CD4-positive, alpha-beta memory T cell (primary cell): ENCODE measurements around the gene PCSK1N. TPM values are rescaled to one million over a fixed set of nuclear protein-coding genes. Genes with fewer than 3 reads are reported as not detected.
"Not testable (repeated sequence)": the region's sequence is repeated elsewhere in the genome, so short reads cannot be mapped to it uniquely, and the experiment has no call there.

ENCODE experiments used
- CTCF ChIA-PET: fragments of 350-600 bp; sonication (Branson Sonifier 250); formaldehyde crosslinking; loops from one replicate; lab custom pipeline; 2021; ENCODE audit warnings: inconsistent platforms; ENCODE audit not compliant: partially characterized antibody; lab: Charles Lee
- POLR2A ChIA-PET: fragments of 350-600 bp; sonication (Branson Sonifier 250); formaldehyde crosslinking; loops from one replicate; lab custom pipeline; 2021; ENCODE audit not compliant: partially characterized antibody; lab: Charles Lee
- DNase-seq, 5 donors: peaks; one replicate each; pipeline versions ENCODE4 v3.0.0 to v3.0.0-alpha.2; 2020 to 2022; ENCODE audit warnings: mixed read lengths in 1 of 5
- H3K27ac ChIP-seq: one replicate; pipeline ENCODE4 v1.7.0; 2013; ENCODE audit warnings: low read depth, low read length
- H3K27me3 ChIP-seq: 2 replicates; pipeline ENCODE4 v1.7.0; 2013; ENCODE audit warnings: mild to moderate bottlenecking, low read length, moderate library complexity; ENCODE audit not compliant: insufficient read depth
- H3K36me3 ChIP-seq: 2 replicates; pipeline ENCODE4 v1.7.0; 2013; ENCODE audit warnings: mild to moderate bottlenecking, low read length, moderate library complexity; ENCODE audit not compliant: insufficient read depth
- H3K4me1 ChIP-seq: 2 replicates; pipeline ENCODE4 v1.7.0; 2013; ENCODE audit warnings: mild to moderate bottlenecking, low read length, moderate library complexity; ENCODE audit not compliant: insufficient read depth
- H3K4me3 ChIP-seq, 2 donors: one replicate each; pipeline ENCODE4 v1.7.0; 2013; ENCODE audit warnings: low read length in 2 of 2, mild to moderate bottlenecking in 1 of 2
- H3K9me3 ChIP-seq, 2 donors: one replicate each; pipeline ENCODE4 v1.7.0; 2013; ENCODE audit warnings: low read length in 2 of 2, control low read depth in 1 of 2; ENCODE audit not compliant: control insufficient read depth in 1 of 2
- H3K27ac Mint-ChIP-seq, 7 donors: one replicate each; pipeline ENCODE4 v1.8.0; 2020 to 2021; ENCODE audit warnings: mixed read lengths in 7 of 7, mild to moderate bottlenecking in 6 of 7, inconsistent platforms in 3 of 7, moderate library complexity in 3 of 7
- H3K27me3 Mint-ChIP-seq, 2 donors: one replicate each; pipeline ENCODE4 v1.8.0; 2020 to 2021; ENCODE audit warnings: mixed read lengths in 2 of 2
- H3K36me3 Mint-ChIP-seq, 2 donors: one replicate each; pipeline ENCODE4 v1.8.0; 2020 to 2021; ENCODE audit warnings: mixed read lengths in 2 of 2, inconsistent platforms in 1 of 2, mild to moderate bottlenecking in 1 of 2
- H3K4me1 Mint-ChIP-seq, 4 donors: one replicate each; pipeline ENCODE4 v1.8.0; 2020 to 2021; ENCODE audit warnings: mixed read lengths in 4 of 4, mild to moderate bottlenecking in 1 of 4
- H3K4me3 Mint-ChIP-seq, 8 donors: one replicate each; pipeline ENCODE4 v1.8.0; 2020 to 2021; ENCODE audit warnings: mixed read lengths in 8 of 8, mild to moderate bottlenecking in 7 of 8, moderate library complexity in 6 of 8, inconsistent platforms in 3 of 8
- H3K9me3 Mint-ChIP-seq, 8 donors: one replicate each; pipeline ENCODE4 v1.8.0; 2020 to 2021; ENCODE audit warnings: mixed read lengths in 8 of 8, mild to moderate bottlenecking in 5 of 8, inconsistent platforms in 3 of 8, moderate library complexity in 1 of 8
- intact Hi-C: fragments of 100-400 bp; cut with micrococcal nuclease; formaldehyde crosslinking; loops from one replicate; pipeline ENCODE4 v1.15.1; 2023
- polyA plus RNA-seq, 2 donors: library from polyadenylated mRNA; unstranded; fragments of 300-500 nt; fragmentation: Illumina TruSeq; gene quantifications; one replicate each; pipeline ENCODE4 v1.2.3, GENCODE V29; 2021
- total RNA-seq, 2 experiments: library from RNA; stranded (reverse); gene quantifications; one replicate each; pipeline ENCODE4 v1.2.3, GENCODE V29; 2021

Gene PCSK1N
- total and polyA plus RNA-seq, 4 experiments from 2014 or later = 4.6 to 15.3 (median 7.5) TPM

DNA sequence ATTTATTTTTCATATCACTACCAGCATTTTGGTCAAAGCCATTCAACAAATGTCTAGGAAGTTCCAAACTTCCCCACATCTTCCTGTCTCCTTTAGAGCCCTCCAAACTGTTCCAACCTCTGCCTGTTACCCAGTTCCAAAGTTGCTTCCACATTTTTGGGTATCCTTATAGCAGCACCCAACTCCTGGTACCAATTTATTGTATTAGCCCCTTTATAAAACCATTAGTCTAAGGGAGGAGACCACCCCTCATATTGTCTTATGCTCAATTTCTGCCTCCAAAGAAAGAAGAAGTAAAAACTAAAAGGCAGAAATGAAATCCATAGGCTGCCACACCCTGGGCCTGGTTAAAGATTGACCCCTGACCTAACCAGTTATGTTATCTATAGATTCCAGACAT, 18.1 kb upstream of the PCSK1N start:
- H3K4me3 Mint-ChIP-seq, H3K4me3 ChIP-seq, H3K36me3 Mint-ChIP-seq, H3K36me3 ChIP-seq, H3K4me1 ChIP-seq, H3K27ac Mint-ChIP-seq, H3K27me3 ChIP-seq, POLR2A ChIA-PET, DNase-seq, intact Hi-C loops, H3K9me3 Mint-ChIP-seq, H3K27ac ChIP-seq, CTCF ChIA-PET, H3K9me3 ChIP-seq: not testable (repeated sequence)
- Mint-ChIP-seq H3K27me3 (peaks cover 7 to 14% of the 10 kb centered on the region in 2 donors), H3K4me1 (peaks cover 4 to 13% (median 6%) of the 10 kb centered on the region in 4 donors)

GRCh38 chrX:48852857-48853256, 17.4 kb upstream of the PCSK1N start:
- Mint-ChIP-seq H3K36me3 (no peaks in the 10 kb centered on the region), H3K4me1 (peaks cover 4 to 13% (median 6%) of the 10 kb centered on the region in 4 donors), H3K4me3 (no peak overlapping the region), H3K9me3 (peaks cover 0 to 5% (median 0%) of the 10 kb centered on the region in 8 donors), H3K27ac (no peak overlapping the region), H3K27me3 (peaks cover 7 to 14% of the 10 kb centered on the region in 2 donors)
- no peaks in the 10 kb centered on the region for H3K9me3 ChIP-seq
- H3K27ac ChIP-seq = no peak overlapping the region
- H3K36me3 ChIP-seq = no peaks in the 10 kb centered on the region
- ChIA-PET CTCF (no interaction called here), POLR2A (no interaction called here)
- no peak for DNase-seq
- intact Hi-C loops = no loop called here
- no peaks in the 10 kb centered on the region for H3K27me3 ChIP-seq
- H3K4me3 ChIP-seq = no peak overlapping the region
- H3K4me1 ChIP-seq = peaks cover 10% of the 10 kb centered on the region

- Mint-ChIP-seq H3K9me3 (peaks cover 0 to 5% (median 0%) of the 10 kb centered on the region in 8 donors), H3K36me3 (no peaks in the 10 kb centered on the region), H3K27me3 (peaks cover 6 to 7% of the 10 kb centered on the region in 2 donors), H3K27ac (no peak overlapping the region), H3K4me3 (peak overlapping the region in 4 of 8 donors; percentile 6 to 38 (median 14)), H3K4me1 (peaks cover 4 to 13% (median 6%) of the 10 kb centered on the region in 4 donors)
- intact Hi-C loops = no loop called here
- Histone ChIP-seq H3K4me1 (peaks cover 10% of the 10 kb centered on the region), H3K4me3 (no peak overlapping the region), H3K36me3 (no peaks in the 10 kb centered on the region), H3K27me3 (no peaks in the 10 kb centered on the region), H3K27ac (no peak overlapping the region), H3K9me3 (no peaks in the 10 kb centered on the region)
- POLR2A ChIA-PET = no interaction called here
- CTCF ChIA-PET = no interaction called here
- DNase-seq = peak in 4 of 5 donors; percentile 24 to 51 (median 34)
Measured at GRCh38 chrX:48848847-48849246, 13.4 kb upstream of the PCSK1N start.

- ChIA-PET POLR2A (no interaction called here), CTCF (no interaction called here)
- H3K9me3 ChIP-seq = no peaks in the 10 kb centered on the region
- no peaks in the 10 kb centered on the region for H3K36me3 ChIP-seq
- intact Hi-C loops = no loop called here
- DNase-seq = no peak
- Mint-ChIP-seq H3K27ac (no peak overlapping the region), H3K27me3 (peaks cover 3 to 6% of the 10 kb centered on the region in 2 donors), H3K36me3 (no peaks in the 10 kb centered on the region), H3K9me3 (peaks cover 0 to 2% (median 0%) of the 10 kb centered on the region in 8 donors), H3K4me3 (no peak overlapping the region), H3K4me1 (peaks cover 3 to 9% (median 4%) of the 10 kb centered on the region in 4 donors)
- no peaks in the 10 kb centered on the region for H3K27me3 ChIP-seq
- H3K4me1 ChIP-seq = no peaks in the 10 kb centered on the region
- H3K4me3 ChIP-seq = no peak overlapping the region
- no peak overlapping the region for H3K27ac ChIP-seq
Measured at GRCh38 chrX:48839686-48840085, 4.3 kb upstream of the PCSK1N start.

DNA sequence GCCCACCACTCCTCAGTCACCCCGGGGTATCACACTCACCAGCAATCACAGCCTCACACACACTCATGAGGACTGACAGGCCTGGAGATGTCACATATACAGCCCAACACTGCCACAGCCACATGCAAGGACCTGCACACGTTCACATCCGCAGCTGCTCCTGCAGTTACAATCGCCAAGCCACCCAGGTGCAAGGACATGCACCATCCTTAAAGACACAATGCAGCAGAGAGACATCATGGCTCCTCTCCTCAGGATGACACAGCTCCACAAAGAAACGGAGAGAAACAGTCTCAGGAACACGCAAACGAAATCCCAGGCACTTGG, 1.1 kb downstream of the PCSK1N start:
- peaks cover 7 to 16% of the 10 kb centered on the region in 2 donors for H3K27me3 Mint-ChIP-seq
- H3K36me3 Mint-ChIP-seq = no peaks in the 10 kb centered on the region
- Histone ChIP-seq H3K4me3 (peak overlapping the region in 1 of 2 donors; percentile 45), H3K36me3 (no peaks in the 10 kb centered on the region), H3K27ac (no peak overlapping the region), H3K27me3 (no peaks in the 10 kb centered on the region), H3K4me1 (peaks cover 11% of the 10 kb centered on the region), H3K9me3 (no peaks in the 10 kb centered on the region)
- peak overlapping the region in 6 of 7 donors; percentile 42 to 92 (median 87) for H3K27ac Mint-ChIP-seq
- peaks cover 0 to 1% (median 0%) of the 10 kb centered on the region in 8 donors for H3K9me3 Mint-ChIP-seq
- ChIA-PET CTCF (interaction anchor here (1.2 to 1.3 kb wide), 2 partner anchors 186 to 189 kb away, joined by 3 to 7 read pairs; no protein-coding TSS in a partner anchor), POLR2A (interaction anchor here (0.6 to 1.1 kb wide), 2 partner anchors 9 to 29 kb away, joined by 3 read pairs; no protein-coding TSS in a partner anchor)
- peak overlapping the region; percentile 76 to 96 (median 86) for H3K4me3 Mint-ChIP-seq
- no peak for DNase-seq
- peaks cover 9 to 23% (median 11%) of the 10 kb centered on the region in 4 donors for H3K4me1 Mint-ChIP-seq
- intact Hi-C loops = no loop called here

DNA sequence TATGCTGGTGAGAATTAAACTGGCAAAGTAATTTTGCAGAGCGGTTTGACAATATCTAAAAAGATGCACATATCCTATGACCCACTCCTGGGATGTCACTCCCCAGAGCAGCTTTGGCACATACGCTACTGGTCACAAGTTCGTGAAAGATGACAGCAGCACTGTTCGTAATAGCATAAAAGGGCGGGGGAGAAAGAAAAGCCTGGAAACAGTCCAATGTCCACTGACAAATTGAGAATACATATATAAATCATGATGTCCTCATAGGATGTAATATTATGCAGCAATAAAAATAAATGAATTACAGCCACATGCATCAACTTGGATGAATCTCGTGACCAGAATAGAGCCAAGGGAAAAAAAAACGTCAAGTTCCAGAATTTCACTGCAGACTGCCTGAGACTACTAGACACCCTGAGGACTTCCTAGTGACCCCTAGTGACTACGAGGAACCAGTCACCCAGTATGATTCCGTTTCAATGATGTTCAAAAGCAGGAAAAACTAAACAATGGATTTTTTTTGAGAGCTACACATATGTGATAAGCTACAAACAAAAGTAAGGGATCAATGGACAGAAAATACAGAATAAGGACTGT, 1.8 kb downstream of the PCSK1N start:
- Mint-ChIP-seq H3K36me3 (no peaks in the 10 kb centered on the region), H3K9me3 (peaks cover 0 to 1% (median 0%) of the 10 kb centered on the region in 8 donors), H3K27ac (no peak overlapping the region), H3K27me3 (peaks cover 10 to 16% of the 10 kb centered on the region in 2 donors), H3K4me1 (peaks cover 9 to 23% (median 11%) of the 10 kb centered on the region in 4 donors), H3K4me3 (peak overlapping the region in 5 of 8 donors; percentile 3 to 96 (median 77))
- H3K27me3 ChIP-seq = no peaks in the 10 kb centered on the region
- H3K27ac ChIP-seq = no peak overlapping the region
- no peak overlapping the region for H3K4me3 ChIP-seq
- H3K9me3 ChIP-seq = no peaks in the 10 kb centered on the region
- H3K36me3 ChIP-seq = no peaks in the 10 kb centered on the region
- ChIA-PET POLR2A (interaction anchor here (0.6 to 1.1 kb wide), 2 partner anchors 8 to 28 kb away, joined by 3 read pairs; no protein-coding TSS in a partner anchor), CTCF (interaction anchor here (1.2 to 1.3 kb wide), 2 partner anchors 186 to 189 kb away, joined by 3 to 7 read pairs; no protein-coding TSS in a partner anchor)
- peaks cover 11% of the 10 kb centered on the region for H3K4me1 ChIP-seq
- intact Hi-C loops = no loop called here
- no peak for DNase-seq

DNA sequence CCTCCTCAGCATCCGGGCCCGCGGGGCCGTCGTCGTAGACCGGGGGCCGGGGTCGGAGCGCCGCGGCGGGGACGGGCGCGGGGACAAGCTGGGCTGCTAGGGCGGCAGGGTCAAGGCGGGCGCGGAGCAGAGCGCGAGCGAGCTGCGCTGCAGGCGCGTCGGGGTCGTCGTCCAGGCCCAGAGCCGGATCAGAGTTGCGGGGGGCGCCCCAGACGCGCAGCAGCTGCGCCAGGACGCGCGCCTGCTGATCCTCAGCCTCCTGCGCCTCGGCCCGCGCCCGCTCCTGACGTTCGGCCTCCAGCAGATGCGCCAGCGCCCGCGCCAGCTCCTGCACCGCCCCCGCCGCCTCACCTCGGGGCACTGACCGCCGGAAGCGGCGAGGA, 3.5 kb downstream of the PCSK1N start:
- Mint-ChIP-seq H3K4me3 (no peak overlapping the region), H3K4me1 (peaks cover 11 to 28% (median 13%) of the 10 kb centered on the region in 4 donors), H3K27ac (no peak overlapping the region), H3K27me3 (peaks cover 18 to 24% of the 10 kb centered on the region in 2 donors), H3K36me3 (no peaks in the 10 kb centered on the region), H3K9me3 (peaks cover 0 to 4% (median 0%) of the 10 kb centered on the region in 8 donors)
- peaks cover 11% of the 10 kb centered on the region for H3K4me1 ChIP-seq
- intact Hi-C loops = no loop called here
- H3K27ac ChIP-seq = no peak overlapping the region
- CTCF ChIA-PET = no interaction called here
- no peak for DNase-seq
- no peaks in the 10 kb centered on the region for H3K9me3 ChIP-seq
- no peak overlapping the region for H3K4me3 ChIP-seq
- H3K27me3 ChIP-seq = no peaks in the 10 kb centered on the region
- POLR2A ChIA-PET = interaction anchor here (1.7 kb wide), 1 partner anchor 66 kb away, joined by 3 read pairs; the partner anchor contains the start of genes PQBP1 and TIMM17B
- H3K36me3 ChIP-seq = no peaks in the 10 kb centered on the region
